Adrenal gland (tissue), 12 donors: ENCODE data around the gene ARHGAP22. TPM values are rescaled to one million over a fixed set of nuclear protein-coding genes. Genes with fewer than 3 reads are reported as not detected.

Source experiments
- DNase-seq, 7 donors: peaks; one replicate each; pipeline ENCODE4 v3.0.0-alpha.2; 2019 to 2020
- H3K27ac ChIP-seq, 5 donors: fragments of 200-600 bp; sonication (generic) in 4 of 5; 1 replicate in 3 of 5; 2 replicates in 2 of 5; pipeline versions ENCODE4 v1.5.1 to v1.8.0; 2016 to 2020; ENCODE audit warnings: mild to moderate bottlenecking in 1 of 5
- H3K27me3 ChIP-seq: fragments of 200-600 bp; 2 replicates; pipeline ENCODE4 v1.8.0; 2021
- H3K36me3 ChIP-seq, 2 donors: fragments of 200-600 bp; replicated peaks in 1 of 2; 1 replicate in 1 of 2; 2 replicates in 1 of 2; pipeline versions ENCODE4 v1.5.1 to v1.8.0; 2018 to 2022
- H3K4me1 ChIP-seq, 2 donors: fragments of 200-600 bp; replicated peaks in 1 of 2; 1 replicate in 1 of 2; 2 replicates in 1 of 2; pipeline versions ENCODE4 v1.5.1 to v1.8.0; 2018 to 2021
- H3K4me3 ChIP-seq, 4 donors: fragments of 200-600 bp; sonication (generic) in 3 of 4; one replicate each; pipeline ENCODE4 v1.5.1; 2016 to 2018
- H3K9me3 ChIP-seq, 3 donors: fragments of 200-600 bp; sonication (generic) in 1 of 3; replicated peaks in 1 of 3; 1 replicate in 2 of 3; 2 replicates in 1 of 3; pipeline versions ENCODE4 v1.5.1 to v1.8.0; 2016 to 2021
- POLR2A ChIP-seq, 2 donors: fragments of 450-650 bp; IDR thresholded peaks; one replicate each; pipeline ENCODE4 v1.6.1; 2017; ENCODE audit warnings: antibody characterized with exemption in 2 of 2, mild to moderate bottlenecking in 2 of 2, moderate library complexity in 1 of 2
- WGBS, 4 donors: extraction: QIAGEN DNeasy Blood & Tissue Kit in 2 of 4; methylation state at CpG; one replicate each; pipeline versions ENCODE4 v1.1.5 to v1.1.7; 2013 to 2017; 5-methylcytosine and 5-hydroxymethylcytosine counted together
- intact Hi-C, 2 donors: fragments of 100-400 bp; cut with DNase I; formaldehyde crosslinking; loops; one replicate each; pipeline versions ENCODE4 v1.14.1 to v1.15.0; 2022 to 2023
- polyA plus RNA-seq, 3 donors: library from polyadenylated mRNA; stranded (reverse); fragments of 200-250 nt in 2 of 3; fragments of 350-450 nt in 1 of 3; fragmentation: Illumina TruSeq in 1 of 3; extraction: RNeasy Lipid Tissue Mini Kit (QIAGEN cat#74804) in 1 of 3; gene quantifications; one replicate each; pipeline ENCODE4 v1.2.3, GENCODE V29; 2013 to 2014
- total RNA-seq, 9 donors: library from RNA; depleted of rRNA in 4 of 9; stranded (reverse); fragments of >200 nt in 4 of 9; fragments of 120-200 nt in 1 of 9; fragmentation: NEBNext Ultra II Directional in 1 of 9; extraction: Animal tissue kit (Norgen Biotek cat#: 25700) in 1 of 9; gene quantifications; one replicate each; pipeline versions ENCODE4 v1.1.0 to v1.2.4, GENCODE V29; 2013 to 2023
- TF ChIP-seq, protein P1 (sequence below), 6 experiments: fragments of 450-650 bp in 4 of 6; fragments of 200-600 bp in 2 of 6; sonication (generic) in 1 of 6; IDR thresholded peaks; 1 replicate in 5 of 6; 2 replicates in 1 of 6; pipeline versions ENCODE4 v1.5.1 to v1.8.0; 2016 to 2021; ENCODE audit warnings: antibody characterized with exemption in 6 of 6, mild to moderate bottlenecking in 2 of 6, moderate library complexity in 1 of 6
- donor health status: healthy with polysubstance abuse.
- donor health status: Bipolar disorder and iron deficiency.
- donor health status: DM: yes; HTN: yes; CAD: no.
- donor health status: DM: no; HTN: no; CAD: no.
- donor health status: DM: no; HTN: no; CAD: no.
- donor health status: DM: yes; HTN: yes; CAD: no.

The ARHGAP22 gene
- total and polyA plus RNA-seq, 12 donors, result 0.91 to 11.6 (median 4.6) TPM

GRCh38 chr10:48605786-48606529 is 1.1 kb upstream of the ARHGAP22 start:
- H3K27me3 ChIP-seq, result no peaks in the 10 kb centered on the region
- 72 to 84% (median 83%) methylated on average over 5 to 7 of the region's 7 CpGs for WGBS, 4 donors
- H3K36me3 ChIP-seq, result no peaks in the 10 kb centered on the region
- no peak overlapping the region for H3K4me3 ChIP-seq
- TF ChIP-seq POLR2A (IDR thresholded peaks at IDR 0.05), result no peak
- TF ChIP-seq, protein P1, sequence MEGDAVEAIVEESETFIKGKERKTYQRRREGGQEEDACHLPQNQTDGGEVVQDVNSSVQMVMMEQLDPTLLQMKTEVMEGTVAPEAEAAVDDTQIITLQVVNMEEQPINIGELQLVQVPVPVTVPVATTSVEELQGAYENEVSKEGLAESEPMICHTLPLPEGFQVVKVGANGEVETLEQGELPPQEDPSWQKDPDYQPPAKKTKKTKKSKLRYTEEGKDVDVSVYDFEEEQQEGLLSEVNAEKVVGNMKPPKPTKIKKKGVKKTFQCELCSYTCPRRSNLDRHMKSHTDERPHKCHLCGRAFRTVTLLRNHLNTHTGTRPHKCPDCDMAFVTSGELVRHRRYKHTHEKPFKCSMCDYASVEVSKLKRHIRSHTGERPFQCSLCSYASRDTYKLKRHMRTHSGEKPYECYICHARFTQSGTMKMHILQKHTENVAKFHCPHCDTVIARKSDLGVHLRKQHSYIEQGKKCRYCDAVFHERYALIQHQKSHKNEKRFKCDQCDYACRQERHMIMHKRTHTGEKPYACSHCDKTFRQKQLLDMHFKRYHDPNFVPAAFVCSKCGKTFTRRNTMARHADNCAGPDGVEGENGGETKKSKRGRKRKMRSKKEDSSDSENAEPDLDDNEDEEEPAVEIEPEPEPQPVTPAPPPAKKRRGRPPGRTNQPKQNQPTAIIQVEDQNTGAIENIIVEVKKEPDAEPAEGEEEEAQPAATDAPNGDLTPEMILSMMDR (IDR thresholded peaks at IDR 0.05), result no peak
- peak in 2 of 7 donors; percentile 9 to 28 for DNase-seq
- peak overlapping the region in 1 of 5 donors; percentile 48 for H3K27ac ChIP-seq
- intact Hi-C loops, result no loop called here
- H3K9me3 ChIP-seq, result no peaks in the 10 kb centered on the region
- peaks cover 4 to 6% of the 10 kb centered on the region in 2 donors for H3K4me1 ChIP-seq

DNA sequence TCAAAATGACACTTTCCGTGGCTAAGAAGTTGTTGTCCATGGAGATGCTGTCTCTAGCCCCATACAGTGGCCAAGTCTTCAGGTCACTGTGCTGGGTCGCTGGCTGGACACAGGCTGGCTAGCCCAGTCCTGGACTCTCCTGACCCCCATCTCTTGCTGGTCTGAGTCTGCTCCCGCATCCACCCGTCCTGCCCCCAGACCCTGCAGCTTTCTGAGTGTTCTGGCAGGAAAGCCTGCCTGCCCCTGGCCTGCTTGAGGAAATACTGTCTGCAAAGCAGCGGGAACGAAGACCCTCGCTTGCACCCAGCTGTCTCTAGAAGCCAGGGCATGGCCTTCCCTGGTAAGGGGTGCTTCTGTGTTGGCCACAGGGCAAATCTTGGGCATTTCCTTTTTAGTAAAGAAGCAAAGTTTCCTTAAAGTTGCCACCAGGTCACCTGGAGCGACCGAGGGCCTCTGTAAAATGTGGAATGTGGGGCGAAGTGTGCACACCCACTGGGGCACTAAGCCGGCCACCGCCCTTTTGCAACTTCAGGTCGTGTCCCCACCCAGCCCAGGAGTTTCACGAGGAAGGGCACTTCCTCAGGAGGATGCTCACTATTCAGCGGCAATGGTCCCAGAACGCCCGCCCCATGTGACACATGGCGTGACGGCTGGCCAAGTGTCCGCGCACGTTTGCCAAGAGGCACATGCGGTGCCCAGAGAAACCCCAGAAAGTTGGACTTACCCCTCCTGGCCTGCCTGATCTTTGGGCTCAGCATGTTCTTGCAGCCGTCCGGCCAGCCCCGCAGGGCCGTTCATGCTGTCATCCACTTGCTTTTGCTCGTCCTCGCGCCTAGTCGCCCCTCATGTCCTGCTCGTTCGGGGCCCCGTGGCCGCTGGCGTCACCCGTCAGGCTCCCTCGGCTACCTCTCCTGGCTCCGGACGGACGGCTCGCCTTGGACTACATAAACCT is 558 bp downstream of the ARHGAP22 start:
- Histone ChIP-seq H3K27me3 (no peaks in the 10 kb centered on the region), H3K9me3 (no peaks in the 10 kb centered on the region), H3K4me3 (peak overlapping the region in 2 of 4 donors; percentile 8 to 47), H3K36me3 (no peaks in the 10 kb centered on the region), H3K27ac (peak overlapping the region in 1 of 5 donors; percentile 20), H3K4me1 (peaks cover 4 to 6% of the 10 kb centered on the region in 2 donors)
- intact Hi-C loops, result no loop called here
- peak in 6 of 7 donors; percentile 22 to 62 (median 29) for DNase-seq
- 21 to 36% (median 22%) methylated on average over 18 to 42 of the region's 42 CpGs for WGBS, 4 donors
- TF ChIP-seq, protein P1 (IDR thresholded peaks at IDR 0.05), result no peak
- TF ChIP-seq POLR2A (IDR thresholded peaks at IDR 0.05), result no peak

DNA sequence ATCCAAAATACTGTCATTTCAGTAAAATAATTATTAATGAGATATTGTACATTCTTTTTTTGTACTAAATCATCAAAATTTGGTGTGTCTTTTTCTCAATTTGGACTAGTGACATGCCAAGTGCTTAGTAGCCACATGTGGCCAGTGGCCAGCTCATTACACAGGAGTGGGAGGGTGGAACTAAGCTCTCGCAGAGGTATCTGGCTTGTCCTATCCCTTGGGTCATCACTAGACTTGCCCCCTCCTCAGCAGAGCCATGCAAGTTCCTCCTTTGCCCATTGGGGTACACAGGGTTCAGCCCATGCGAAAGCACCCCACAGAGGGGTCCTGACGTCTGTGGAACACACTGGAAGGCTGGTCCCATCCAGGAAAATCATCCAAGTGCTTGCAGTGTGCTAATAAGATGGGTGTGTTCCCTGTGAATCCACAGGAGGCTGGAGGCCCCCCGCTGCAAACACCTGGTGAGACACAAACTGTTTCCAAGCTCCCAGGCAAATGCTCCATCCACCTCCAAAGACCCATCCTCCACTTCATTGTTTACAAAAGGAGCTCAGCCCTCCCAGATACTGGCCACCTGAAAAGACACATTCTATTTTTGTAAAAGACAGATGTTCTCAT is 1.3 kb downstream of the ARHGAP22 start:
- Histone ChIP-seq H3K36me3 (no peaks in the 10 kb centered on the region), H3K9me3 (no peaks in the 10 kb centered on the region), H3K4me3 (no peak overlapping the region), H3K27me3 (no peaks in the 10 kb centered on the region), H3K27ac (no peak overlapping the region), H3K4me1 (peaks cover 4 to 6% of the 10 kb centered on the region in 2 donors)
- peak in 2 of 7 donors; percentile 11 to 30 for DNase-seq
- TF ChIP-seq POLR2A (IDR thresholded peaks at IDR 0.05), result no peak
- TF ChIP-seq, protein P1 (IDR thresholded peaks at IDR 0.05), result no peak
- WGBS, 4 donors, result 67 to 85% (median 76%) methylated on average over 4 of the region's 4 CpGs
- intact Hi-C loops, result no loop called here
